ENCODE results near the gene EFHD2. TPM values are rescaled to one million over a fixed set of nuclear protein-coding genes. Genes with fewer than 3 reads are reported as not detected.

The EFHD2 gene
- total and polyA plus RNA-seq, 2 of the 8 experiments (the other 6 are each of a cell fraction or from before 2014, with no cell fraction given): 24.4 to 25.1 TPM

GRCh38 chr1:15412175-15412800, 2.6 kb downstream of the EFHD2 start (continued):
- no peak for TF ChIP-seq CHD7 (IDR thresholded peaks at IDR 0.05; ENCODE audit: insufficient replicate concordance, low read length)

Data from H1 (cell line).